Measurements from ENCODE around the gene GALNT7. TPM values are rescaled to one million over a fixed set of nuclear protein-coding genes. Genes with fewer than 3 reads are reported as not detected.

GALNT7 gene
- total RNA-seq, 1 experiment from 2014 or later: 16.8 TPM

GRCh38 chr4:173317004-173317403, 148.4 kb downstream of the GALNT7 start:
- Mint-ChIP-seq H3K36me3 (ENCODE audit: insufficient read depth, unreplicated experiment) (no peaks in the 10 kb centered on the region), H3K27me3 (ENCODE audit: insufficient read depth, unreplicated experiment) (no peaks in the 10 kb centered on the region), H3K27ac (ENCODE audit: unreplicated experiment) (no peak overlapping the region), H3K9me3 (ENCODE audit: unreplicated experiment) (no peaks in the 10 kb centered on the region), H3K4me1 (ENCODE audit: low read depth, unreplicated experiment) (peaks cover 7% of the 10 kb centered on the region), H3K4me3 (ENCODE audit: unreplicated experiment) (no peak overlapping the region)
- ChIA-PET POLR2A (no interaction called here), CTCF (interaction anchor here (0.9 kb wide), 1 partner anchor 53 kb away, joined by 5 read pairs; no protein-coding TSS in a partner anchor)
- peak in 1 of 2 experiments; percentile 30 for DNase-seq
- Histone ChIP-seq H3K4me3 (ENCODE audit: low read depth, low read length) (no peak overlapping the region), H3K9me3 (no peaks in the 10 kb centered on the region), H3K27me3 (replicated peaks; ENCODE audit: control insufficient read depth, insufficient read depth, low read length) (no peaks in the 10 kb centered on the region), H3K36me3 (ENCODE audit: control insufficient read depth, insufficient read depth, low read length) (no peaks in the 10 kb centered on the region), H3K4me1 (no peaks in the 10 kb centered on the region)
- TF ChIP-seq CTCF (IDR thresholded peaks at IDR 0.05; ENCODE audit: insufficient read depth in 1 of 2, low read depth in 1 of 2, low read length in 1 of 2, severe bottlenecking in 1 of 2, unreplicated experiment in 1 of 2): peak; percentile 23 to 36
- intact Hi-C loops (cut with micrococcal nuclease; ENCODE audit: unreplicated experiment): loop anchor here (1.0 to 10.0 kb wide), 2 partner anchors 28 to 178 kb away; no protein-coding TSS in a partner anchor
- BruUV-seq (replicated peaks): no TSS peak

GRCh38 chr4:173318240-173318639, 149.6 kb downstream of the GALNT7 start:
- Histone ChIP-seq H3K4me3 (ENCODE audit: low read depth, low read length) (no peak overlapping the region), H3K9me3 (no peaks in the 10 kb centered on the region), H3K4me1 (no peaks in the 10 kb centered on the region), H3K27me3 (replicated peaks; ENCODE audit: control insufficient read depth, insufficient read depth, low read length) (no peaks in the 10 kb centered on the region), H3K36me3 (ENCODE audit: control insufficient read depth, insufficient read depth, low read length) (no peaks in the 10 kb centered on the region)
- peaks cover 7% of the 10 kb centered on the region for H3K4me1 Mint-ChIP-seq (ENCODE audit: low read depth, unreplicated experiment)
- no peaks in the 10 kb centered on the region for H3K27me3 Mint-ChIP-seq (ENCODE audit: insufficient read depth, unreplicated experiment)
- no peak for DNase-seq
- intact Hi-C loops (cut with micrococcal nuclease; ENCODE audit: unreplicated experiment): loop anchor here (2.0 to 10.0 kb wide), 2 partner anchors 43 to 177 kb away; no protein-coding TSS in a partner anchor
- no TSS peak for BruUV-seq (replicated peaks)
- no peaks in the 10 kb centered on the region for H3K9me3 Mint-ChIP-seq (ENCODE audit: unreplicated experiment)
- ChIA-PET POLR2A (no interaction called here), CTCF (interaction anchor here (1.0 kb wide), 2 partner anchors 16 to 102 kb away, joined by 3 to 4 read pairs; partner anchors contain the start of gene HMGB2)
- TF ChIP-seq CTCF (IDR thresholded peaks at IDR 0.05; ENCODE audit: insufficient read depth in 1 of 2, low read depth in 1 of 2, low read length in 1 of 2, severe bottlenecking in 1 of 2, unreplicated experiment in 1 of 2): no peak
- H3K27ac Mint-ChIP-seq (ENCODE audit: unreplicated experiment): no peak overlapping the region
- no peaks in the 10 kb centered on the region for H3K36me3 Mint-ChIP-seq (ENCODE audit: insufficient read depth, unreplicated experiment)
- no peak overlapping the region for H3K4me3 Mint-ChIP-seq (ENCODE audit: unreplicated experiment)

GRCh38 chr4:173318648-173319211, 150.1 kb downstream of the GALNT7 start:
- ChIA-PET POLR2A (no interaction called here), CTCF (interaction anchor here (0.7 to 1.0 kb wide), 4 partner anchors 16 to 176 kb away, joined by 3 to 4 read pairs (median 3); partner anchors contain the start of genes HMGB2 and SAP30)
- H3K36me3 ChIP-seq (ENCODE audit: control insufficient read depth, insufficient read depth, low read length): no peaks in the 10 kb centered on the region
- H3K4me3 Mint-ChIP-seq (ENCODE audit: unreplicated experiment): no peak overlapping the region
- no peak overlapping the region for H3K4me3 ChIP-seq (ENCODE audit: low read depth, low read length)
- no peaks in the 10 kb centered on the region for H3K9me3 ChIP-seq
- BruUV-seq (replicated peaks): no TSS peak
- no peak overlapping the region for H3K27ac Mint-ChIP-seq (ENCODE audit: unreplicated experiment)
- intact Hi-C loops (cut with micrococcal nuclease; ENCODE audit: unreplicated experiment): loop anchor here (1.0 to 10.0 kb wide), 3 partner anchors 42 to 176 kb away; no protein-coding TSS in a partner anchor
- peak; percentile 12 to 39 for TF ChIP-seq CTCF (IDR thresholded peaks at IDR 0.05; ENCODE audit: insufficient read depth in 1 of 2, low read depth in 1 of 2, low read length in 1 of 2, severe bottlenecking in 1 of 2, unreplicated experiment in 1 of 2)
- no peak for DNase-seq
- no peaks in the 10 kb centered on the region for H3K9me3 Mint-ChIP-seq (ENCODE audit: unreplicated experiment)
- H3K36me3 Mint-ChIP-seq (ENCODE audit: insufficient read depth, unreplicated experiment): no peaks in the 10 kb centered on the region
- H3K27me3 Mint-ChIP-seq (ENCODE audit: insufficient read depth, unreplicated experiment): no peaks in the 10 kb centered on the region
- H3K4me1 ChIP-seq: no peaks in the 10 kb centered on the region
- peaks cover 7% of the 10 kb centered on the region for H3K4me1 Mint-ChIP-seq (ENCODE audit: low read depth, unreplicated experiment)
- no peaks in the 10 kb centered on the region for H3K27me3 ChIP-seq (replicated peaks; ENCODE audit: control insufficient read depth, insufficient read depth, low read length)

All from Caco-2 (cell line).